LNCAP (cell line): ENCODE data around the gene PPP4R1.

Source experiments
- CTCF ChIP-seq: fragments of 450-650 bp; IDR thresholded peaks from 2 replicates; pipeline ENCODE4 v1.5.1; 2017; ENCODE audit warnings: mild to moderate bottlenecking

The PPP4R1 gene

GRCh38 chr18:9574473-9575115 lies 39.8 kb downstream of the PPP4R1 start:
- no peak for TF ChIP-seq CTCF

GRCh38 chr18:9571546-9571945 lies 42.8 kb downstream of the PPP4R1 start:
- TF ChIP-seq CTCF, result no peak

DNA sequence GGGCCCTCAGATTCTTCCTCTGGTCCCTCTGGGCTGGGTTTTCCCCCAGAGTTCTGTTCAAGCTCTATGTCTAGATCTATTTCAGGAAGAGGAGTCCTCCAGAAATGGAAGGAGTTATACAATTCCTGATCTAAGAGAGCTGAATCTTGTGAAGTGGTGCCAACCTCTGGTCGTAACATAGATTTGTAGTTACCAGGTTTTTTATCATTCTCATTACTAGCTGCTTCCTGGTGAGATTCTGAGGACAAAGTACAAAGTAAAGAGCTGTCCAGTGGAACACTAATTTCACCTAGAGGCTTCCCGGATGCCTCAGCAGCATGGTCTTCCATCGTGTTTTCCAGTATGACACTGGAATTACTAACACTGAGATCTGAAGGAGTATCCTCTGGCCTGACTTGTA lies 44.1 kb downstream of the PPP4R1 start:
- no peak for TF ChIP-seq CTCF

DNA sequence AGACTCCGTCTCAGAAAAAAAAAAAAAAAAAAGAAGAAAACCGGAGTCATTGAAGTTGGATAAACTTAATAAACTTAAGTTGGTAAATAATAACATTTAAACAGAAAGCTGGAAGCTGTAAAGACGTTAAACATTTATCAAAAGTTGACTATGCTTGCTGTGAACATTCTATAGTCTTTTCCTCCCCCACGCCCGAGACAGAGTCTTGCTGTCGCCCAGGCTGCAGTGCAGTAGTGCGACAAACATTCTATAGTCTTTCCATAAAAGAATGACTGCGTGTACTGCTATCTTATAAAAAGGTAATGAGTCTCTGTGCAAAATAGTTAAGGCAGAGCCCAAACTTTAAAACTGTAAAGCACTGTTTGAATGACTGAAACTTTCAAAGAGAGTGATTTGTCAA lies 45.2 kb downstream of the PPP4R1 start:
- no peak for TF ChIP-seq CTCF

DNA sequence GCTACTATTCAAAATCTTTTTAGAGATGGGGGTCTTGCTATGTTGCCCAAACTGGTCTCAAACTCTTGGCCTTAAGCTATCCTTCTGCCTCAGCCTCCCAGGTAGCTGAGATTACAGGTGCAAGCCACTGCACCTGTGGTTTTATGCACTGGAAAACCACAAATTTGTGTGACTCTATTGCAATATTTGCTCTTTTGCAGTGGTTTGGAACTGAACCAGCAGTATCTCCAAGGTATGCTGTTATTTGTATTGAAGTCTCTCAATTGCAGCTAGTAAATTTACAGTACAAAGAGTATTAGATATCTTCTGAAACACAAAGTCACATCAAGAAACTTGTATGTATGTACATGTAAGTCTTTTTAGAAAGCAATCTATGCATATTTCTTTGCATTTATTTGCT lies 46.2 kb downstream of the PPP4R1 start:
- TF ChIP-seq CTCF, result no peak

GRCh38 chr18:9565407-9565806 lies 49.0 kb downstream of the PPP4R1 start:
- TF ChIP-seq CTCF, result no peak

DNA sequence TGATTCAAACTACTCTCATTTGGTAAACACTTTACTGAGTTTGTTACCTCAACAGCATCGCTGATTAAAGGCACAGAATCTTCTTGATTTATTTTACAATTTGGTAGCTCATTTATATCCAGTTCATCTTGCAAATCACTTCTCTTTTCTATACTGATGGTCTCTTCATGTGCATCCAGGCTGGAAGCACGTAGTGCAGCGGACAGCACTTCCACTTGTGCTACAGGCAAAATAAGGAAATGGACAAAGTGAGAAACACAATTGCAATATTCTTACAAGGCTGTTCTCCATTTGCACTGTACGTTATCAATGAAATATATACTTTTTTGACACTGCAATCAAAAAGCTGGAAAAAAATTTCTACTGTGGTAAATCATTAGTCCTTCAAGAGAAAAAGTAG lies 51.0 kb downstream of the PPP4R1 start:
- TF ChIP-seq CTCF, result no peak

DNA sequence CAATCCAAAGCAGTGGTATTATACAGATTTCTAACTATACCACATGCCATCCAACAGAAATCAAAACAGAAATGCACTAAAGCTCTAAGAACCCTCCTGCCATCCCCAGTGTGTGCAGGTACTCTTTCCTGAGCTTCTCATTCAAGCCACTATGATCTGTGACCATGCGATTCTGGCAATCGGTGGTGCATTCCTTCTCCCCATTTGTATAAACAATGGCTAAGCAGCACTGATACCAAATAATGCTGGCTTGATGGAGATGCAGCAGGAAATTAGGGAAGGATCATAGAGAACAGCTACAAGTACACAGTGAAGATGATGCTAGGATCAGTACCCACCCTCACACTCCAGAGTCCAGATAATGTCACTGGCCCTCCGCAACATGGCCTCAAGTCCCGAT lies 51.8 kb downstream of the PPP4R1 start:
- TF ChIP-seq CTCF, result no peak
